ENCODE results near the gene NAALADL2. TPM values are rescaled to one million over a fixed set of nuclear protein-coding genes. Genes with fewer than 3 reads are reported as not detected.
A peak's percentile ranks its signal among the peaks of the same experiment; 100 is the strongest.

The NAALADL2 gene
- total RNA-seq (ENCODE audit: low replicate concordance), result 11.4 and 54.5 TPM in 2 replicates

- no peak for DNase-seq (ENCODE audit: low read depth)
- TF ChIP-seq, protein P1, sequence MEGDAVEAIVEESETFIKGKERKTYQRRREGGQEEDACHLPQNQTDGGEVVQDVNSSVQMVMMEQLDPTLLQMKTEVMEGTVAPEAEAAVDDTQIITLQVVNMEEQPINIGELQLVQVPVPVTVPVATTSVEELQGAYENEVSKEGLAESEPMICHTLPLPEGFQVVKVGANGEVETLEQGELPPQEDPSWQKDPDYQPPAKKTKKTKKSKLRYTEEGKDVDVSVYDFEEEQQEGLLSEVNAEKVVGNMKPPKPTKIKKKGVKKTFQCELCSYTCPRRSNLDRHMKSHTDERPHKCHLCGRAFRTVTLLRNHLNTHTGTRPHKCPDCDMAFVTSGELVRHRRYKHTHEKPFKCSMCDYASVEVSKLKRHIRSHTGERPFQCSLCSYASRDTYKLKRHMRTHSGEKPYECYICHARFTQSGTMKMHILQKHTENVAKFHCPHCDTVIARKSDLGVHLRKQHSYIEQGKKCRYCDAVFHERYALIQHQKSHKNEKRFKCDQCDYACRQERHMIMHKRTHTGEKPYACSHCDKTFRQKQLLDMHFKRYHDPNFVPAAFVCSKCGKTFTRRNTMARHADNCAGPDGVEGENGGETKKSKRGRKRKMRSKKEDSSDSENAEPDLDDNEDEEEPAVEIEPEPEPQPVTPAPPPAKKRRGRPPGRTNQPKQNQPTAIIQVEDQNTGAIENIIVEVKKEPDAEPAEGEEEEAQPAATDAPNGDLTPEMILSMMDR (IDR thresholded peaks at IDR 0.05; ENCODE audit: insufficient read depth, low read length), result no peak
- no peak within 1 kb of the TSS for H3K4me3 ChIP-seq (ENCODE audit: low read depth, low read length)
Measured at GRCh38 chr3:174859114-174859735, at the start of gene NAALADL2. Gene NAALADL2 (plus strand): TSS chr3:174859334.

GRCh38 chr3:174810254-174810653 is 48.9 kb upstream of the NAALADL2 start:
- no peak overlapping the region for H3K4me3 ChIP-seq (ENCODE audit: low read depth, low read length)
- DNase-seq (ENCODE audit: low read depth), result no peak
- TF ChIP-seq, protein P1 (IDR thresholded peaks at IDR 0.05; ENCODE audit: insufficient read depth, low read length), result no peak

DNA sequence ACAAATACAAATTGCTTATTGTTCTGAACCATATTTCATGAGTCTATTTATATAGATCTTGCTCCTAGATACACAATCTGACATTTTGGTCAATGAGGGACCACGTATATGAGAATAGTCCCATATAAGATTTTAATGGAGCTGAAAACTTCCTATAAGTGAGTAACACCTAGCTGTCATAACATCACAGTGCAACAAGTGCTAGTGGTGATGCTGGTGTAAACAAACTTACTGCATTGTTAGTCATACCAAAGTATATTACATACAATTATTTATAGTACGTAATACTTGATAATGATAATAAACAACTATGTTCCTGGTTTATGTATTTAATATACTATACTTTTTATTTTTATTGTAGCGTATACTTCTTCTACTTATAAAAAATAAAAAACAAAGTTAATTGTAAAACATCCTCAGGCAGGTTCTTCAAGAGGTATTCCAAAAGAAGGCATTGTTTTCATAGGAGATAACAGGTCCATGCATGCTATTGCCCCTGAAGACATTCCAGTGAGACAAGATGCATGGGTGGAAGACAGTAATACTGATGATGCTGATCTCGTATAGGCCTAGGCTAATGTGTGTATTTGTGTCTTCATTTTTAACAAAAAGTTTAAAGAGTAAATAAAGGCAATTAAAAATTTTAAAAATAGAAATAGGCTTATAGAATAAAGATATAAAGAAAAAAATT is 46.8 kb upstream of the NAALADL2 start:
- TF ChIP-seq, protein P1 (IDR thresholded peaks at IDR 0.05; ENCODE audit: insufficient read depth, low read length), result no peak
- no peak overlapping the region for H3K4me3 ChIP-seq (ENCODE audit: low read depth, low read length)
- no peak for DNase-seq (ENCODE audit: low read depth)

- DNase-seq (ENCODE audit: low read depth), result no peak
- TF ChIP-seq, protein P1 (IDR thresholded peaks at IDR 0.05; ENCODE audit: insufficient read depth, low read length), result no peak
- H3K4me3 ChIP-seq (ENCODE audit: low read depth, low read length), result no peak overlapping the region
Measured at GRCh38 chr3:174815750-174816149, 43.4 kb upstream of the NAALADL2 start.

DNA sequence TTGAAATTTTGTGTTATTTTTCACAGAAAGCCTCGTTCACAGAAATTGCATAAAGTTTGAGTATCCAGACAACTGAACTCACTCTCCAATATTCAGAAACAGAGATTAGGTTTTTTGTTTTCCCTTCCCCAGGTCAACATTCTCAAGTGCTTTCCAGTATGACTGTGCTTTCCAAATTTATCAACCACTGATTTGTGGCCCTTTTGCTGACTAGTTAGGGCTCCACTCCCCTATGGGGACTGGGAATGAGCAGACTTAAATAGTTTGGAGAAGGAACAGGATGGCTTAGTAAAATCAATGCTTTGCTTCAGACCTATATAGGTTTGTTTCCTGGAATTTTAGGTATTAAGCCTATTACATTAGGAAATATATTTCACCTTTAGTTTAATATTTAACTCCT is 38.2 kb upstream of the NAALADL2 start:
- DNase-seq (ENCODE audit: low read depth), result no peak
- TF ChIP-seq, protein P1 (IDR thresholded peaks at IDR 0.05; ENCODE audit: insufficient read depth, low read length), result no peak
- no peak overlapping the region for H3K4me3 ChIP-seq (ENCODE audit: low read depth, low read length)

DNA sequence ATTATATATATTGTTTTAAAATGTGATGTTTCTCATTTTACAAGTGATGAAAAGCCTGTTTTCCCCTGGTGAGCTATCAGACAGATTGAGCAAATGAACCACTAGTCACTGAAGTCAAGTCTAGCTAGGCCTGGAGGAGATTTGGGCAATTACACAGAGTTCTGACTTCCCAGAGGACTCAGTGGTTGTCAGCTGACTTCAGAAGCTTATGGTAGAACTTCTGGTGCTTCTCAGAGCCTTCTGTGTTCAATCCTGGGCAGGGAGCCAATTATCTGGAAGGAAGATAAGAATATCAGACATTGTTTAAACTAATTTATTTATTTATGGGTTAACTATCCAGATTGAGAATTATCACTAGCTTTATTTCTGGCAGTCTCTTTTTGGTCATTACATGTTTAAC is 37.7 kb upstream of the NAALADL2 start:
- DNase-seq (ENCODE audit: low read depth), result peak; percentile 70

More for the DNA sequence above, 37.7 kb upstream of the NAALADL2 start:
- H3K4me3 ChIP-seq (ENCODE audit: low read depth, low read length), result no peak overlapping the region
- TF ChIP-seq, protein P1 (IDR thresholded peaks at IDR 0.05; ENCODE audit: insufficient read depth, low read length), result no peak

Data from fibroblast of the aortic adventitia (primary cell).